Stimulated activated CD8-positive, alpha-beta memory T cell treated with anti-CD3 and anti-CD28 coated beads, Interleukin-12 subunit alpha, Interleukin-12 subunit beta, amount 100 ng/mL, for 24 hours (primary cell): Measurements from ENCODE around the gene TPM4.
"Not testable (repeated sequence)": the region's sequence is repeated elsewhere in the genome, so short reads cannot be mapped to it uniquely, and the experiment has no call there.

Experiments
- DNase-seq: peaks from one replicate; pipeline ENCODE4 v3.0.0-alpha.2; 2020; ENCODE audit errors: extremely low read depth

TPM4 gene

DNA sequence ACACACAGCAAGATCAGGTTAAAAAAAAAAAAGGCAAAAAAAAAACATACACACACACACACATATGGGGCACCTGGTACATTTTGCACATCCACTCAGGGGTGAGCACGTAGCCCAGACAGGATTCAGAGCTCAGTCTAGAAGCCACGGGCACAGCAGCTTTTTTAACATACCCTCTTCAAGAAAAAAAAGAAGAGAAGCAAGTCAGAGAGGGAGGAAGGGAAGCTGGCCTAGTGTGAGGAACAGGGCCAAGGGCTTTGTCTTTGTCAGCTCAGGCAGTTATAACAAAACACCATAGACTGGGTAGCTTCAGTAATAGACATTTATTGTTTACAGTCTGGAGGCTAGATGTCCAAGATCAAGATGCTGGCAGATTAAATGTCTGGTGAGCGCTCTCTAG lies 2.3 kb upstream of the TPM4 start:
- no peak for DNase-seq

- DNase-seq, result no peak
Measured at GRCh38 chr19:16074488-16075365, 1.6 kb upstream of the TPM4 start.

DNA sequence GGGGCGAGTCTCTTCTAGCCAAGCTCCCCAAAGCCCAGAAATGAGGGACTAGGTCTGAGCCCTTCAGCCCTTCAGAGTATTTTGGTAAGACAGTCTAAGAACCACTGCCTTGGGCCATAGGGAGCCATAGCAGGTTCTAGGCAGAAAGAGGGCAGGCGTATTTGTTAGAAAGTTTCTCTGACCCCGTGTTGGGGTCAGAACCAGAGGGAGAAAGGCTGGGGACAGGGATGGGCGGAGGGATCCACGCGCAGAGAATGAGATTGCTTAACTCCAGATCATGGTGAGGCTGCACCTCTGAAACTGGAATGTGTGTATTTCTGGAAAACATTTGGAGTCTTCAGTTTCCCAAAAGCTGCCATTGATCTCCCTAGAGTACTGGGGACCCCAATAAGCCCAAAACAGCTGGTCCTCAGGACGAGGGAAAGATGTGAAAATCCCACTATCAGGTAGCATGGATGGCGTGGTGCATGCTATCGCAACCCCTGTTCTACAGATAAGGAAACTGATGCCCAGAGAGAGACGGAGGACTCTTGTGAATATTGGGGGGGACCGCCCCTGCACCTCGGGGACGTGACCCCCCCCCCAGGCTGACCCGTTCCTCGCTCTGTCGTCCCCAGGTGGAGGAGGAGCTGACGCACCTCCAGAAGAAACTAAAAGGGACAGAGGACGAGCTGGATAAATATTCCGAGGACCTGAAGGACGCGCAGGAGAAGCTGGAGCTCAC lies 703 bp upstream of the TPM4 start:
- no peak for DNase-seq

GRCh38 chr19:16076958-16077611 lies 790 bp downstream of the TPM4 start:
- DNase-seq, result no peak

- DNase-seq, result no peak
Measured at GRCh38 chr19:16077984-16078758, 1.9 kb downstream of the TPM4 start.

- no peak for DNase-seq
Measured at GRCh38 chr19:16078759-16079707, 2.7 kb downstream of the TPM4 start.

DNA sequence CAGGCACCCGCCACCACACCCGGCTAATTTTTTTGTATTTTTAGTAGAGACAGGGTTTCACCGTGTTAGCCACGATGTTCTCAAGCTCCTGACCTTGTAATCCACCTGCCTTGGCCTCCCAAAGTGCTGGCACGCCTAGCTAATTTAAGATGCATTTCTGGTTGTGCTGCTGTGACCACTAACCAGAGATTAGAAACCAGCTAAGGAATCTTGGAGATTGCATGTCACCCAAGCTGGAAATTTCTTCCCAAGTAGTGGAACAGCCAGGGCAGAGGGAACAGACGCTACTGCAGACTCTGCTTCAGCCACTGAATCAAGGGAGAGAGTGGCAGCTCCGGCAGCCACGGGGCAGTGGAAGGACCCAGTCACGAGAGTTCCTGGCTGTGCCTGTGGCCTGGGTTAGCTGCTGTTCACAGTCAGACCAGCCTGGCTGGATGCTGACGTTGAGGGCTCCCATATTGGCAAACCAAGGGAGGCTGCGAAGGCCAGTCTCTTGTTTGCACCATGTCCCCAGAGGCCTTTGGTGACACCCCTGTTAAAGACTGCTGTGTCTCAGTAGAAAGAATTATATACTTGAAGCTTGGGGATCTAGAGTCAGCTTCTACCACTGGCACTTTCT lies 7.9 kb downstream of the TPM4 start:
- no peak for DNase-seq

- DNase-seq, result no peak
Measured at GRCh38 chr19:16085115-16085514, 8.8 kb downstream of the TPM4 start.

GRCh38 chr19:16087404-16087803 lies 11.1 kb downstream of the TPM4 start:
- DNase-seq, result not testable (repeated sequence)

GRCh38 chr19:16087940-16088339 lies 11.6 kb downstream of the TPM4 start:
- DNase-seq, result no peak

DNA sequence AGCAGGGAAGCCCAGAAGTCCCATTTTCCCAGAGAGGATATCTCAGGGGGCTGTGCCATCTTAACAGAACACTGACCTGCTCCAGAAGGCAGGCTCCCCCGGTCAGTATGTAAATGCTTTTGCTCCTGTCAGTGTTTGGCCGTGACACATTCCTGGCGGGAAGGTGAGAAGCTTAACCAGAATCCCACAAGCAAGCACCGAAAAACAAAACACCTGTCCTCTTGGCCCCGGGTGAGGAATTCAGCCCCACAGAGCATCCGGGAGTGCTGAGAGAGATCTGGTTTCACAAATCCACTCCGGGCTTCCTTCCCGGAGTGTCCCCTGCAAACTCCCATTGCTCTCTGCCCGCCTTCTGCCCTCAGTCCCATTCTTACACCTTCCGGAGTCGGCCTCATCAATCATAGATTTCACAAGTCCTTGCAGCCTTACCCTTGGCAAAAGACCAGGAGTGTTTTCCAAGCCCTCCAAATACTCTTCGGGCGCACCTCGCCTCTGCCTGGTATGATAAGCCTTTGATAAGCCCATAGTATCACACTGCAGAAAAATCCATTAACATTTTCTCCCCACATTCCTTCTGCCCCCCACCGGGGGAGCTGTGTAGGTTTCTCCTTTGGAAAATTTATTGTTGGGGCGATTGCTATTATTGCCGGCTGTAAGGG lies 12.2 kb downstream of the TPM4 start:
- no peak for DNase-seq

GRCh38 chr19:16089010-16089846 lies 12.9 kb downstream of the TPM4 start:
- DNase-seq, result no peak

DNA sequence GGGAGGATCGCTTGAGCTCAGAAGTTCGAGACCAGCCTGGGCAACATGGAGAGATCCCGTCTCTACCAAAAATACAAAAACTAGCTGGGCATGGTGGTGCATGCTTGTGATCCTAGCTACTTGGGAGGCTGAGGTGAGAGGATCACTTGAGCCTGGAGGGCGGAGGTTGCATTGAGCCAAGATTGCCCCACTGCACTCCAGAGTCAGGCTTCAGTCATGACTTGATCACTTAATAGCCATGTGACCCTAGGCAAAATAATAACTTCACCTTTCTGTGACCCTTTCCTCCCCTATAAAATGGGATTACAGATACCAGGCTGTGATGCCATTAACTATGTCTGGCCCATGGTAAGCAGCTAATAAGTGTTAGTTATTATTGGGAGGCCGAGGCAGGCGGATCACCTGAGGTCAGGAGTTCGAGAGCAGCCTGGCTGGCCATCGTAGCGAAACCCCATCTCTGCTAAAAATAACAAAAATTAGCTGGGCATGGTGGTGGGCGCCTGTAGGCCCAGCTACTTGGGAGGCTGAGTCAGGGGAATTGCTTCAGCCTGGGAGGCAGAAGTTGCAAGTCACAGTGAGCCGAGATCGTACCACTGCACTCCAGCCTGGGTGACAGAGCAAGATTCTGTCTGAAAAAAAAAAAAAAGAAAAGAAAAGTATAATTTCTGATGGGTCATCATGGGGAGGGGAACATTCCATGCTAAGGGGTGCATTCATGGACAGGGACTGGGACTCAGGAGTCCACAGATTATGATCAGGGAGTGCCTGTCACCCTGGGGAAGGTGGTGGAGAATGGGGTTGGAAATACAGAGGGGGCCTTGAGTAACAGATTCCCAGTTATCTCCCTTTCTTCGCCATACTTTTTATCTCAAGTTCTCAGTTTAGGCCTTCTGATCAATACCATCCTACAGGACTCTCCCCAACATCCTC lies 15.5 kb downstream of the TPM4 start:
- no peak for DNase-seq

- DNase-seq, result no peak
Measured at GRCh38 chr19:16094360-16095070, 18.2 kb downstream of the TPM4 start.

DNA sequence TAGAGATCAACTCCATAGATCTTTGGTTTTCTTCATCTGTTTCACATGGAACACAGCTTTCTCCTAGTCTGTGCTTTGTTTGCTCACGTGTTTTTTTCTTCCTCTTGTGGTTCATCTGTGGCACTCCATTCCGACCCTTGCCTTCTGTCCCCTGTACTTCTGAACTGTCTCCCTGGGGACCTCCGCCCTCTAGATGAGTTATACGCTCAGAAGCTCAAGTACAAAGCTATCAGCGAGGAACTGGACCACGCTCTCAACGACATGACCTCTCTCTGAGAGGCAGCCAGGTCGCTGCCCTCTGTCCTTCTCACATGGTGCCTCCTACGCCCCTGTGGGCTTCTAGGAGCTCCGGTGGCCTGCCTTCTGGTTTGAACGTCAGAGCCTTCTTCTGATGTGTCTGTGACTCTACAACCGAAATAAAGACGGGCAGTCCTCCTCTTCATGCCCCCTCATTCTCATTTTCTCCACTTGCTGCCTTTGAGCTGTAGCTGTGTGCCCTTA lies 18.8 kb downstream of the TPM4 start:
- DNase-seq, result no peak

GRCh38 chr19:16096280-16096855 lies 20.1 kb downstream of the TPM4 start:
- no peak for DNase-seq

DNA sequence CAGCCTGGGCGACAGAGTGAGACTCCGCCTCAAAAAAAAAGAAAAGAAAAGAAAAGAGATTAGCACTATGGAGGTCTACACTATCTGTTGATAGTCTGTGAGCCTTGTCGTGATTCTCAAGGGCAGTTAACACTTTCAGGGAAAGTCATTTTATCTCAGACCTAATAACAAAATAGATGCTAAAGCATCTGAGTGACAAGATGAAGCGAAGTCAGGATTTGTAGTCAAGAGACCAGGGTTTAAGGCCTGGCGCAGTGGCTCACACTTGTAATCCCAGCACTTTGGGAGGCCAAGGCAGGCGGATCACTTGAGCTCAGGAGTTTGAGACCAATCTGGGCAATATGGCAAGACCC lies 22.1 kb downstream of the TPM4 start:
- no peak for DNase-seq
